ENCODE data around the gene PAGR1. TPM values are rescaled to one million over a fixed set of nuclear protein-coding genes. Genes with fewer than 3 reads are reported as not detected.

Gene PAGR1
- total and polyA plus RNA-seq, 7 donors = 9.4 to 36.8 (median 14.2) TPM

DNA sequence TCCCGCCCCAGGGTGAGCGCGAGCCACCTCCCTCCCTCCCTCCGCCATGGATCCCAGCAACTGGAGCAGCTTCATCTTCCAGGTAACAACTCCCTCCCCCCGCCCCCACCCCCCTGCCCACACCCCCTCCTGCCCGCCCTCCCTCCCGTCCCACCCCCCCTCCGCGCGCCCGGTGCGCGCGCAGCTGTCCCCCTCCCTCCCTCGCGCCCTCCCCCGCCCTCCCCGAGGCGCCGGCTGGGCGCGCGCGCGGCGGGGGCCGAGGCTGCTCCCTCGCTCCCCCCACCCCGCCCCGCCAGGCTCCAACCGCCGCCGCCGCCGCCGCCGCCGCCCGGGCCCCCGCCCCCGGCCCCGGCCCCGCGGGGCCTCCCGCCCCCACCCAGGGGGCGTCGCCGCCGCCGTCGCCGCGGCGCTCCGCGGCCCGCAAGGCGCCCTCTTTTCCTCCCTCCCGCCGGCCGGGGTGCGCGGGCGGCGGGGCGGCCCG is 9.8 kb upstream of the PAGR1 start, which contains the start of gene MAZ:
TSS of gene MAZ (plus strand) at position 431 of the 481 bp plus-strand sequence. CDS start 173 bp downstream, outside the sequence.
- Histone ChIP-seq H3K4me3 (peak within 1 kb of the TSS; percentile 80), H3K27ac (peak within 1 kb of the TSS; percentile 97), H3K36me3 (ENCODE audit: insufficient read depth in 1 of 2, low read depth in 1 of 2) (peaks cover 0 to 19% of the 10 kb centered on the region in 2 donors), H3K9me3 (no peaks in the 10 kb centered on the region), H3K27me3 (ENCODE audit: insufficient read depth in 3 of 3, low read length in 2 of 3) (no peaks in the 10 kb centered on the region), H3K4me1 (peaks cover 49% of the 10 kb centered on the region)
- ATAC-seq = peak; percentile 5 to 25 (median 10)
- intact Hi-C loops (cut with DNase I) = loop anchor here in 1 of 2 donors (5.0 kb wide), 1 partner anchor 209 kb away; no protein-coding TSS in a partner anchor
- TF ChIP-seq CTCF (IDR thresholded peaks at IDR 0.05) = no peak
- DNase-seq = peak in 1 of 2 donors; percentile 82
- WGBS, 3 donors = 0 to 1% methylated on average over 1 to 37 of the region's 67 CpGs; no CpG with 5 or more reads in 1 of the 3 donors

DNA sequence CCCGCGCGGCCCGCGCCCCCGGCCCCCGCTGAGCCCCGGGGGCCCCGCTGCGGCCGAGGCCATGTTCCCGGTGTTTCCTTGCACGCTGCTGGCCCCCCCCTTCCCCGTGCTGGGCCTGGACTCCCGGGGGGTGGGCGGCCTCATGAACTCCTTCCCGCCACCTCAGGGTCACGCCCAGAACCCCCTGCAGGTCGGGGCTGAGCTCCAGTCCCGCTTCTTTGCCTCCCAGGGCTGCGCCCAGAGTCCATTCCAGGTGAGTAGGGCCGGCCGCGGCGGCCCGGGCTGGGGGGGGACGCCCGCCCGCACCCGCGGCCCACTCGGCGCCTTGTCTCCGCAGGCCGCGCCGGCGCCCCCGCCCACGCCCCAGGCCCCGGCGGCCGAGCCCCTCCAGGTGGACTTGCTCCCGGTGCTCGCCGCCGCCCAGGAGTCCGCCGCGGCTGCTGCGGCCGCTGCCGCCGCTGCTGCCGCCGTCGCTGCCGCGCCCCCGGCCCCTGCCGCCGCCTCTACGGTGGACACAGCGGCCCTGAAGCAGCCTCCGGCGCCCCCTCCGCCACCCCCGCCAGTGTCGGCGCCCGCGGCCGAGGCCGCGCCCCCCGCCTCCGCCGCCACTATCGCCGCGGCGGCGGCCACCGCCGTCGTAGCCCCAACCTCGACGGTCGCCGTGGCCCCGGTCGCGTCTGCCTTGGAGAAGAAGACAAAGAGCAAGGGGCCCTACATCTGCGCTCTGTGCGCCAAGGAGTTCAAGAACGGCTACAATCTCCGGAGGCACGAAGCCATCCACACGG is 9.1 kb upstream of the PAGR1 start:
- H3K4me3 ChIP-seq = peak overlapping the region; percentile 71
- ATAC-seq (no peak), DNase-seq (peak; percentile 67 to 76)
- H3K4me1 ChIP-seq = peaks cover 49% of the 10 kb centered on the region
- 1 to 5% (median 2%) methylated on average over 33 to 99 of the region's 99 CpGs for WGBS, 3 donors
- peaks cover 0 to 19% of the 10 kb centered on the region in 2 donors for H3K36me3 ChIP-seq (ENCODE audit: insufficient read depth in 1 of 2, low read depth in 1 of 2)
- no peaks in the 10 kb centered on the region for H3K9me3 ChIP-seq
- no peaks in the 10 kb centered on the region for H3K27me3 ChIP-seq (ENCODE audit: insufficient read depth in 3 of 3, low read length in 2 of 3)
- intact Hi-C loops (cut with DNase I) = loop anchor here in 1 of 2 donors (1.0 to 5.0 kb wide), 2 partner anchors 41 to 210 kb away; no protein-coding TSS in a partner anchor
- peak overlapping the region; percentile 89 for H3K27ac ChIP-seq
- no peak for TF ChIP-seq CTCF (IDR thresholded peaks at IDR 0.05)

- peaks cover 53% of the 10 kb centered on the region for H3K4me1 ChIP-seq
- 10 to 14% (median 13%) methylated on average over 58 to 69 of the region's 69 CpGs for WGBS, 3 donors
Measured at GRCh38 chr16:29807426-29808218, 8.3 kb upstream of the PAGR1 start.

More at GRCh38 chr16:29807426-29808218, 8.3 kb upstream of the PAGR1 start:
- no peaks in the 10 kb centered on the region for H3K9me3 ChIP-seq
- H3K27ac ChIP-seq = peak overlapping the region; percentile 89
- peak; percentile 32 for TF ChIP-seq CTCF (IDR thresholded peaks at IDR 0.05)
- no peaks in the 10 kb centered on the region for H3K27me3 ChIP-seq (ENCODE audit: insufficient read depth in 3 of 3, low read length in 2 of 3)
- peak overlapping the region; percentile 71 for H3K4me3 ChIP-seq
- peak; percentile 11 to 44 (median 26) for ATAC-seq
- intact Hi-C loops (cut with DNase I) = loop anchor here in 1 of 2 donors (1.0 to 5.0 kb wide), 2 partner anchors 41 to 210 kb away; no protein-coding TSS in a partner anchor
- peaks cover 0 to 19% of the 10 kb centered on the region in 2 donors for H3K36me3 ChIP-seq (ENCODE audit: insufficient read depth in 1 of 2, low read depth in 1 of 2)
- peak; percentile 86 to 94 for DNase-seq

All from psoas muscle (tissue), 8 donors.